CD4-positive, alpha-beta T cell treated with Interleukin-17A for 4 hours (primary cell): ENCODE results near the gene ATXN10.

ENCODE experiments used
- DNase-seq: peaks from one replicate; pipeline ENCODE4 v3.0.0-alpha.2; 2020; ENCODE audit warnings: mixed read lengths

Gene ATXN10

GRCh38 chr22:45882881-45883810, 211.5 kb downstream of the ATXN10 start:
- no peak for DNase-seq

GRCh38 chr22:45883811-45884170, 212.2 kb downstream of the ATXN10 start:
- no peak for DNase-seq

GRCh38 chr22:45884201-45885062, 212.8 kb downstream of the ATXN10 start:
- DNase-seq = no peak

- no peak for DNase-seq
Observed at GRCh38 chr22:45885171-45885840, 213.7 kb downstream of the ATXN10 start.

- no peak for DNase-seq
Observed at GRCh38 chr22:45885941-45886395, 214.3 kb downstream of the ATXN10 start.

GRCh38 chr22:45886540-45886939, 214.9 kb downstream of the ATXN10 start:
- DNase-seq = no peak

- DNase-seq = no peak
Observed at GRCh38 chr22:45887202-45888131, 215.8 kb downstream of the ATXN10 start.

- no peak for DNase-seq
Observed at GRCh38 chr22:45888221-45889092, 216.8 kb downstream of the ATXN10 start.

GRCh38 chr22:45889093-45889538, 217.5 kb downstream of the ATXN10 start:
- DNase-seq = no peak

DNA sequence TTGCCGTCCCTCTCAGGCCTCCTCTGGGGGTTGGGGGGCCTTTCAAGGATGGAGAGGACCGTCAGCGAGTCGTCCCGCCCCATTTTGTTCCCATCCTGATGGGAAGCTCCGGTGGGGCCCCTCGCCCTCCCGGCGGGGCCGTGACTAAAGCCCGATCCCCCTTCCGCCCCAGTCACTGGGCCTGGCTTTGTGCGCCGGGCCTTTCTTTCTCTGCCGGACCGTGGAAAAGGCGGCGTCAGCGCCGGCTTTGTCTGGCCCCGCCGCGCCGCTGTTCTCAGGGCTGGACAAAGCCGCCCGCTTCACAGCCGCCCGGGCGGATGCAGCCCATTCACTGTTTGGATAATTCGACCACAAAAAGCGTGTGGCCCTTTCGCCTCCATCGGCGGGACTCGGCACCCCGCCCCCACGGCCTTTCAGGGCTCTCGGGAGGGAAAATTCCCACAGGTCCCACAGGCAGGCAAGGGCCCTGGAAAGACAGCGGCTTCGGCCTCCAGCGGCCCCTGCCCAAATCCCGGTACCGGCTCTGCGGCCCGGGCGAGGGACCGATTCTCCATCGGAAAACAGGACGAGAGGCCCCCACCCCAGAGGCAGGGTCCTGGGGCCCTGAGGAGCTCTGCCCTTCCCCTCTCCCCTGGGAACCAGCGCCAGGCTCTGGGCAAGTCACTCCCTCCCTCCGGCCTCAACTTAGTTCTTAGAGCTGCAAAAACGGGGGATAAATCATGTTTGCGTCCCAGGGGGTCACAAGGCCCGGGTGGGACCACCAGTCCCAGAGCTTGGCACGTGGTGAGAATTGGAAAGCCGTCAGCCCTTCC, 218.1 kb downstream of the ATXN10 start:
- no peak for DNase-seq

GRCh38 chr22:45890351-45890635, 218.7 kb downstream of the ATXN10 start:
- no peak for DNase-seq

DNA sequence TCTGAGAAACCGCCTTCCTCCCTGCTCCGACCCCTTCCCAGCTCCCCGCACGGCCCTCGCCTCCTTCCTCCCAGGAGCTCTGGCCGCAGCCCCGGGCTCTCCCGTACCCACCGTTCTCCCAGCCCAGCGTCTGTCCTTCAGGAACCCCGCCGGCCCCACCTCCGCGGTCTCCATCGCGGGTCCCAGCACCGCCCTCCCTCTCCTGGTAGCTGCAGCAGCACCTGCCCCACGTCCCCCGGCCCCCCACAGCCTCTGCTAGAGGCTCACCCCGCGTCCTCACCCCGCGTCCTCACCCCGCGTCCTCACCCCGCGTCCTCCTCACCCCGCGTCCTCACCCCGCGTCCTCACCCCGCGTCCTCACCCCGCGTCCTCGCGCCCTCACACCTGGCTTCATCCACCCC, 219.4 kb downstream of the ATXN10 start:
- no peak for DNase-seq

DNA sequence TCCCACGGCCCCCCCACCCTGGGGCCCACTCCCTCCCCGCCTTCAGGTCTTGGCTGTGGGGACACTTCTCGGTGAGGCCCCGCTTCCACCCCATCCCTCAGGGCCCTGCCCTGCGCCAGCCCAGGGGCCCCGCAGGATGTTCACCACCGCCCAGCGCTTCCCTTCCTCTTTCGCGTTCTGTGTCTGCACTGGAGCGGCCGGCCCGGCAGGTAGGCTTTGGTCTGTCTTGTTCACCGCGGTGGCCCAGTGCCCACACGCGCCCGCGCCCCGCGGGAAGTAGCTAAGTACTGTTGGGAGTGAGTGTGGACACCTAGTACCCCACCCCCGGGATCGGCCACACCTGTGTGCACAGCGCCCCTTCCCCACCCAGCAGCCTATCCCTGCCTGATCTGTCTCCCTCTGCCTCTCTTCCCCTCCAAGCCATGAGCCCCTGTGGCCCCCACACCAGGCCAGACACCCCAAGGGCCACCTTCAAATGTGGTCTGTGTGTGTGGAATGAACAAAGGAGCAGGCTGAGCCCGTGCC, 219.9 kb downstream of the ATXN10 start:
- DNase-seq = no peak

DNA sequence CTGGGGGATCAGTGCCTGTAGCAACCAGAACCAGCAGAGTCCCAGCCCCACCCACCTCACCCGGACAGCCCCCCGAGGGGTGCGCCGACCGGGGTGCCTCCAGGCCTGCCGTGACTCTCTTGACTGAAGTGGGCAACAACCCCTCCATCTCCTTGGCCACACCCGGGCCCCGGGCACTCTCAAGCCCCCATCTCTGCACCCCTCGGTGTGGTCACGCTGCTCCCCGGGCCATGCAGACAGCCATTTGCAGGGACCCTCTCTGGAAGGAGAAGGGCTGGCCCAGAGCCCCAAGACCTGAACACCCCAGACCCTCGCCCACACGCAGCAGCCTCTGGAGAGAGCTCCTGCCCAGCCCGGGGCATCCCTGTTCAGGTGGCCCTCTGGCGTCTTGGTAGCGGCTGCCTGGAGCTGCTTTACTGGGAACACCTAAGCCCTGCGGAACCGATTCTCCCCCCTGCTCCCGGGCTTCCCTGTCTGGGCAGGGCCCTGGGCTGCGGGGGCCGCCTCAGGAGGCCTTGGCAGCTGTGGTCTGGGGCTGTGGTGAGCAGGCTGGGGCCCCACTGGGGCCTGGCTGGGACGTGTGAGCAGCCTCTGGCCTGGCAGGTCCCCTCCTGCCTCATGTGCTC, 220.5 kb downstream of the ATXN10 start:
- no peak for DNase-seq

GRCh38 chr22:45892681-45893461, 221.2 kb downstream of the ATXN10 start:
- DNase-seq = no peak

DNA sequence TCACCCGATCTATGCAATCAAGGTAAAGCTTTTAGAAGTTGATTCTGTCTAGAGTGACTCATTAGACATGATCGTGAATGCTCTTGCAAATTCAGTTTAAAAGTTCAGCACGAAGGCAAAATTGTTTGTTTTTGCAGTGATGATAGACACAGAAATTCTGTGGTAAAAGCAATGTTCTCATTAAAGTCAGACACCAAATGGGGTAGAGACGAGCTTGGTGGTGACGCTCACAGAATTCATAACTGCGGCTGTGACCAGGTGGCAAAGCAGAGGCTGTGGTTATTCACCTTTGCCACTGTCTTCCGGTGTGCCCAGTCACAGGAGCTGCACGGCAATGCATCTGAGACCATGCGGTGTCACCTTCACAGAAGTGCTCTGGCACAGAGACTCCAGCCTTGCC, 221.9 kb downstream of the ATXN10 start:
- DNase-seq = no peak
